Hepatocyte (in vitro differentiated cells): ENCODE measurements around the gene IL6. TPM values are rescaled to one million over a fixed set of nuclear protein-coding genes. Genes with fewer than 3 reads are reported as not detected.

ENCODE experiments used
- DNase-seq: peaks from one replicate; pipeline ENCODE4 v3.0.0-alpha.2; 2016; ENCODE audit warnings: low spot score
- H2AFZ ChIP-seq: fragments of 200-600 bp; sonication (generic); 2 replicates; pipeline ENCODE4 v1.6.0; 2016; ENCODE audit warnings: antibody characterized with exemption, mild to moderate bottlenecking
- H3K27ac ChIP-seq: fragments of 200-600 bp; sonication (generic); 2 replicates; pipeline ENCODE4 v1.5.1; 2016; ENCODE audit warnings: mild to moderate bottlenecking
- H3K27me3 ChIP-seq: fragments of 200-600 bp; sonication (generic); 2 replicates; pipeline ENCODE4 v1.6.1; 2016
- H3K36me3 ChIP-seq: fragments of 200-600 bp; sonication (generic); replicated peaks from 2 replicates; pipeline ENCODE4 v1.5.1; 2016; ENCODE audit warnings: low read depth; ENCODE audit not compliant: insufficient read depth
- H3K4me1 ChIP-seq: fragments of 200-600 bp; sonication (generic); 2 replicates; pipeline ENCODE4 v1.5.1; 2016; ENCODE audit warnings: mild to moderate bottlenecking, moderate library complexity; ENCODE audit not compliant: insufficient read depth
- H3K4me2 ChIP-seq: fragments of 200-600 bp; sonication (generic); 2 replicates; pipeline ENCODE4 v1.6.0; 2016
- H3K4me3 ChIP-seq: fragments of 200-600 bp; sonication (generic); 2 replicates; pipeline ENCODE4 v1.5.1; 2016; ENCODE audit warnings: mild to moderate bottlenecking
- H3K79me2 ChIP-seq: fragments of 200-600 bp; sonication (generic); 2 replicates; pipeline ENCODE4 v1.6.0; 2017; ENCODE audit warnings: mild to moderate bottlenecking
- H3K9me2 ChIP-seq: fragments of 200-600 bp; sonication (generic); replicated peaks from 2 replicates; pipeline ENCODE4 v1.6.0; 2017; ENCODE audit warnings: mild to moderate bottlenecking; ENCODE audit not compliant: insufficient read depth
- H3K9me3 ChIP-seq: fragments of 200-600 bp; sonication (generic); 2 replicates; pipeline ENCODE4 v1.5.1; 2016; ENCODE audit warnings: low read depth, mild to moderate bottlenecking
- H4K20me1 ChIP-seq: fragments of 200-600 bp; sonication (generic); 2 replicates; pipeline ENCODE4 v1.6.0; 2016; ENCODE audit warnings: mild to moderate bottlenecking; ENCODE audit not compliant: insufficient read depth, poor library complexity, severe bottlenecking
- CTCF ChIP-seq: fragments of 200-600 bp; sonication (generic); IDR thresholded peaks from 2 replicates; pipeline ENCODE4 v1.5.1; 2016; ENCODE audit warnings: antibody characterized with exemption, mild to moderate bottlenecking; ENCODE audit not compliant: poor library complexity
- EZH2 ChIP-seq: fragments of 200-600 bp; sonication (generic); IDR thresholded peaks from 2 replicates; pipeline ENCODE4 v1.6.1; 2016; ENCODE audit warnings: antibody characterized with exemption, mild to moderate bottlenecking, borderline replicate concordance
- EZH2phosphoT487 ChIP-seq: fragments of 200-600 bp; sonication (generic); IDR thresholded peaks from one replicate; pipeline ENCODE4 v1.6.1; 2018; ENCODE audit warnings: antibody characterized with exemption, mild to moderate bottlenecking, low read depth, moderate library complexity; ENCODE audit not compliant: unreplicated experiment, severe bottlenecking
- WGBS: methylation state at CpG from one replicate; pipeline ENCODE4 v1.1.6; 2016; ENCODE audit warnings: low lambda C conversion rate; ENCODE audit errors: missing lambda C conversion rate; 5-methylcytosine and 5-hydroxymethylcytosine counted together
- polyA plus RNA-seq: library from polyadenylated mRNA; unstranded; fragments of >200 nt; fragmentation: Nextera tagmentation; extraction: Ambion mirVana; gene quantifications from 2 replicates; pipeline ENCODE4 v1.2.1, GENCODE V29; 2016
- total RNA-seq: library from RNA; depleted of rRNA; stranded (reverse); fragments of >200 nt; gene quantifications from 2 replicates; pipeline ENCODE4 v1.2.3, GENCODE V29; 2014

IL6 gene
- total and polyA plus RNA-seq, 2 experiments from 2014 or later = 3.4 to 4.3 TPM

DNA sequence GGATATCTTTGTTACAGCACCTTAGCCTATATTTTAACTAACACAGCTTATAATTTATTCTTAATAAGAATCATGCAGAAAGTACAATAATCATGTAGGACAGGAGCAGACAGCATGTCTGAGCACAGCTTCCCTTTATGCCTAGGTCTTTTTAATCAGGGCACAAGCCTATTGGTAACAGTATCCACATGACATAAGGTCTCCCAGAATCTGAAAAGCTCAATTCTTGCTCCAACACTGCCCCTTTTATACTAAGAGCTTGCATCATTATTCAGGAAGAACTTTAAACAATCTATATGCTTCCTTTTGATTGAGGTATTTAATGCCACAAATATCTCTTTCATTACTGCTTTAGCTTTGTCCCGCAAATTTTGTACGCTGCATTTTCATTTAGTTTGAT lies 31.6 kb downstream of the IL6 start:
- no peak for DNase-seq
- H3K9me3 ChIP-seq = no peaks in the 10 kb centered on the region
- no peaks in the 10 kb centered on the region for H3K36me3 ChIP-seq
- TF ChIP-seq EZH2phosphoT487 (no peak), EZH2 (no peak), CTCF (no peak)
- 98% methylated on average over 2 of the region's 2 CpGs for WGBS
- no peaks in the 10 kb centered on the region for H3K4me1 ChIP-seq
- no peaks in the 10 kb centered on the region for H4K20me1 ChIP-seq
- H2AFZ ChIP-seq = no peak overlapping the region
- H3K79me2 ChIP-seq = no peaks in the 10 kb centered on the region
- H3K4me3 ChIP-seq = no peak overlapping the region
- H3K9me2 ChIP-seq = no peaks in the 10 kb centered on the region
- no peaks in the 10 kb centered on the region for H3K27me3 ChIP-seq
- no peak overlapping the region for H3K27ac ChIP-seq
- H3K4me2 ChIP-seq = no peak overlapping the region

DNA sequence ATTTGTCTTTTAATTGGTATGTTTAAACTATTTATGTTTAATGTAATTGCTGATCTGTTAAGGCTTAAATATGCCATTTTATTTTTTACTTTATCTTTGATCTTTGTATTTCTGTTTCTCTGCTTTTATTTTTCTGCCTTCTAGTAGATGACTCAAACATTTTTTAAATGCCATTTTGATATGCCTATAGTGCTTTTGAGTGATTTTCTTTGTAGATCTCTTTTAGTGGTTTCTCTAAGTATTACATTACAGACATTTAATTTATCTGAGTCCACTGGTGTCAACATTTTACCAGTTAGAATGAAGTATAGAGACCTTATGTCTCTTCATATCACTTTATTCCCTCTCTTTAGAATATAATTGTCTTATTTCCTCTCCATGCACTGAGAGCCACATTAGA lies 32.7 kb downstream of the IL6 start:
- no peak overlapping the region for H3K4me3 ChIP-seq
- H4K20me1 ChIP-seq = no peaks in the 10 kb centered on the region
- no peaks in the 10 kb centered on the region for H3K4me1 ChIP-seq
- no peaks in the 10 kb centered on the region for H3K36me3 ChIP-seq
- H3K27me3 ChIP-seq = no peaks in the 10 kb centered on the region
- no peaks in the 10 kb centered on the region for H3K9me3 ChIP-seq
- H3K79me2 ChIP-seq = no peaks in the 10 kb centered on the region
- no peaks in the 10 kb centered on the region for H3K9me2 ChIP-seq
- TF ChIP-seq EZH2 (no peak), EZH2phosphoT487 (no peak), CTCF (no peak)
- H3K4me2 ChIP-seq = no peak overlapping the region
- no peak for DNase-seq
- H3K27ac ChIP-seq = no peak overlapping the region
- H2AFZ ChIP-seq = no peak overlapping the region

GRCh38 chr7:22762866-22763265 lies 35.9 kb downstream of the IL6 start:
- WGBS = 75% methylated on average over 3 of the region's 3 CpGs
- no peak overlapping the region for H3K27ac ChIP-seq
- H2AFZ ChIP-seq = no peak overlapping the region
- no peaks in the 10 kb centered on the region for H4K20me1 ChIP-seq
- no peaks in the 10 kb centered on the region for H3K4me1 ChIP-seq
- TF ChIP-seq CTCF = no peak
- TF ChIP-seq EZH2 = no peak
- no peak for TF ChIP-seq EZH2phosphoT487
- no peaks in the 10 kb centered on the region for H3K36me3 ChIP-seq
- no peaks in the 10 kb centered on the region for H3K9me3 ChIP-seq
- no peaks in the 10 kb centered on the region for H3K9me2 ChIP-seq
- DNase-seq = no peak
- no peaks in the 10 kb centered on the region for H3K27me3 ChIP-seq
- no peaks in the 10 kb centered on the region for H3K79me2 ChIP-seq
- H3K4me2 ChIP-seq = no peak overlapping the region
- H3K4me3 ChIP-seq = no peak overlapping the region

DNA sequence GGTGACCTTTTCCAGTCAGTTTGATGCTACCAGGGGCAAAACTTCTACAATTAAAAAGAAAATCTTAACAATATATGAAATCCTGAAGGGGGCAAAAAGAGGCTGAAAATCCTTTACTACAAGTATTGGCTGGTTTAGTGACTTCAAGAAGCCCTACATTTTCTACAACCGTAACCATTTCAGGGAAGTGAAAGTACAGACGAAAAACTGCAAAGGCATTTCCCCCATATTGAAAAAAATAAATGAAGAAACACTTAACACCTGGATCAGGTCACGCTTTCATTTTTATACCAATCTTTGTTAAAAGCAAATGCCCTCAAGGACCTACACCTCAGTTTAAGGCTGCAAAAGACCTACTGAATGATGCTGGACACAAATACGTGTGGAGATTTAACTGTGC lies 38.6 kb downstream of the IL6 start:
- no peak overlapping the region for H3K27ac ChIP-seq
- no peaks in the 10 kb centered on the region for H3K27me3 ChIP-seq
- H3K36me3 ChIP-seq = no peaks in the 10 kb centered on the region
- H3K79me2 ChIP-seq = no peaks in the 10 kb centered on the region
- no peak overlapping the region for H3K4me3 ChIP-seq
- no peaks in the 10 kb centered on the region for H3K9me2 ChIP-seq
- H2AFZ ChIP-seq = no peak overlapping the region
- no peaks in the 10 kb centered on the region for H4K20me1 ChIP-seq
- H3K4me2 ChIP-seq = no peak overlapping the region
- H3K9me3 ChIP-seq = no peaks in the 10 kb centered on the region
- no peak for DNase-seq
- 70% methylated on average over 4 of the region's 4 CpGs for WGBS
- no peaks in the 10 kb centered on the region for H3K4me1 ChIP-seq
- TF ChIP-seq CTCF (no peak), EZH2phosphoT487 (no peak), EZH2 (no peak)
